HEK293 (cell line): ENCODE results near the gene PKNOX2.

Source experiments
- CTCF ChIA-PET: fragments of 350-600 bp; formaldehyde crosslinking; extraction: SDS; loops from one replicate; lab custom pipeline; 2021; ENCODE audit warnings: antibody characterized with exemption; lab: Yijun Ruan, JAX
- POLR2A ChIA-PET: fragments of 300-600 bp; formaldehyde crosslinking; extraction: SDS; loops from one replicate; lab custom pipeline; 2020; ENCODE audit warnings: antibody characterized with exemption, inconsistent platforms; lab: Yijun Ruan, JAX
- H3K27ac ChIP-seq: fragments of 200-500 bp; sonication (Bioruptor generic); 2 replicates; pipeline ENCODE4 v1.5.1; 2014; ENCODE audit warnings: low read depth, low read length, control low read depth, inconsistent platforms; ENCODE audit errors: extremely low read depth
- H3K36me3 ChIP-seq, 2 experiments: fragments of 200-500 bp in 1 of 2; sonication (Bioruptor generic) in 1 of 2; 1 replicate in 1 of 2; 2 replicates in 1 of 2; pipeline ENCODE4 v1.5.1; 2014 to 2017; ENCODE audit warnings: inconsistent platforms in 2 of 2, low read length in 2 of 2; ENCODE audit not compliant: control insufficient read depth in 2 of 2, insufficient read depth in 1 of 2
- H3K4me1 ChIP-seq: fragments of 200-500 bp; sonication (Bioruptor generic); 2 replicates; pipeline ENCODE4 v1.5.1; 2014; ENCODE audit warnings: mild to moderate bottlenecking, low read length, inconsistent platforms; ENCODE audit not compliant: control insufficient read depth, insufficient read depth
- H3K4me3 ChIP-seq: 2 replicates; pipeline ENCODE4 v1.5.1; 2011; ENCODE audit warnings: low read depth, mild to moderate bottlenecking, control low read depth, low read length, moderate library complexity
- H3K9me3 ChIP-seq: fragments of 200-500 bp; sonication (Bioruptor generic); 2 replicates; pipeline ENCODE4 v1.5.1; 2014; ENCODE audit warnings: low read depth, low read length, inconsistent platforms; ENCODE audit not compliant: control insufficient read depth, insufficient read depth
- FEZF1 ChIP-seq: fragments of 450-650 bp; formaldehyde crosslinking; IDR thresholded peaks from 2 replicates; pipeline ENCODE4 v1.5.1; 2016; ENCODE audit warnings: missing biosample characterization, missing genetic modification characterization
- HOXC10 ChIP-seq: sonication (generic); formaldehyde crosslinking; IDR thresholded peaks from 2 replicates; pipeline ENCODE4 v1.8.1; 2023; ENCODE audit warnings: mild to moderate bottlenecking, missing genetic modification reagents
- IKZF3 ChIP-seq: fragments of 450-650 bp; IDR thresholded peaks from 2 replicates; pipeline ENCODE4 v1.5.0; 2018; ENCODE audit warnings: missing biosample characterization, mild to moderate bottlenecking, missing genetic modification characterization, moderate library complexity
- KLF10 ChIP-seq: fragments of 450-650 bp; IDR thresholded peaks from 2 replicates; pipeline ENCODE4 v1.5.1; 2018; ENCODE audit warnings: missing biosample characterization, mild to moderate bottlenecking, missing genetic modification characterization
- PRDM1 ChIP-seq: fragments of 450-650 bp; formaldehyde crosslinking; IDR thresholded peaks from 2 replicates; pipeline ENCODE4; 2016; ENCODE audit warnings: missing biosample characterization, missing genetic modification characterization
- SP7 ChIP-seq: fragments of 450-650 bp; formaldehyde crosslinking; IDR thresholded peaks from 2 replicates; pipeline ENCODE4 v1.5.1; 2016; ENCODE audit warnings: missing biosample characterization, missing genetic modification characterization
- ZBTB21 ChIP-seq: fragments of 450-650 bp; formaldehyde crosslinking; IDR thresholded peaks from 2 replicates; pipeline ENCODE4 v1.5.1; 2017; ENCODE audit warnings: missing biosample characterization, missing genetic modification characterization
- ZFP41 ChIP-seq: fragments of 450-650 bp; formaldehyde crosslinking; IDR thresholded peaks from 2 replicates; pipeline ENCODE4 v1.5.1; 2016; ENCODE audit warnings: missing biosample characterization, missing genetic modification characterization, borderline replicate concordance
- ZFP69B ChIP-seq: fragments of 450-650 bp; formaldehyde crosslinking; IDR thresholded peaks from 2 replicates; pipeline ENCODE4 v1.5.1; 2016; ENCODE audit warnings: missing biosample characterization, missing genetic modification characterization
- ZNF138 ChIP-seq: fragments of 450-650 bp; formaldehyde crosslinking; IDR thresholded peaks from 2 replicates; pipeline ENCODE4 v1.5.1; 2016; ENCODE audit warnings: missing biosample characterization, missing genetic modification characterization, borderline replicate concordance
- ZNF174 ChIP-seq: fragments of 450-650 bp; formaldehyde crosslinking; IDR thresholded peaks from 2 replicates; pipeline ENCODE4 v1.5.0; 2017; ENCODE audit warnings: missing biosample characterization, mild to moderate bottlenecking, missing genetic modification characterization
- ZNF19 ChIP-seq: fragments of 450-650 bp; formaldehyde crosslinking; IDR thresholded peaks from 2 replicates; pipeline ENCODE4; 2016; ENCODE audit warnings: missing biosample characterization, missing genetic modification characterization, low read depth
- ZNF2 ChIP-seq: fragments of 450-650 bp; formaldehyde crosslinking; IDR thresholded peaks from 2 replicates; pipeline ENCODE4 v1.5.1; 2016; ENCODE audit warnings: missing biosample characterization, missing genetic modification characterization
- ZNF23 ChIP-seq: fragments of 450-650 bp; formaldehyde crosslinking; IDR thresholded peaks from 2 replicates; pipeline ENCODE4 v1.5.1; 2016; ENCODE audit warnings: missing biosample characterization, missing genetic modification characterization, borderline replicate concordance
- ZNF274 ChIP-seq, 2 experiments: fragments of 200-500 bp in 1 of 2; fragments of 450-650 bp in 1 of 2; sonication (Bioruptor generic) in 1 of 2; formaldehyde crosslinking in 1 of 2; IDR thresholded peaks; 2 replicates each; pipeline versions ENCODE4 v1.5.1 to v1.6.1; 2014 to 2016; ENCODE audit warnings: borderline replicate concordance in 1 of 2, inconsistent platforms in 1 of 2, low read length in 1 of 2, missing biosample characterization in 1 of 2, missing genetic modification characterization in 1 of 2
- ZNF558 ChIP-seq: fragments of 450-650 bp; formaldehyde crosslinking; IDR thresholded peaks from 2 replicates; pipeline ENCODE4 v1.5.1; 2016; ENCODE audit warnings: missing biosample characterization, missing genetic modification characterization
- ZNF596 ChIP-seq: fragments of 450-650 bp; IDR thresholded peaks from 2 replicates; pipeline ENCODE4 v1.5.0; 2018; ENCODE audit warnings: missing biosample characterization, mild to moderate bottlenecking, missing genetic modification characterization, moderate library complexity
- ZNF623 ChIP-seq: fragments of 450-650 bp; formaldehyde crosslinking; IDR thresholded peaks from 2 replicates; pipeline ENCODE4 v1.5.1; 2016; ENCODE audit warnings: missing biosample characterization, missing genetic modification characterization
- ZNF837 ChIP-seq: fragments of 450-650 bp; formaldehyde crosslinking; IDR thresholded peaks from 2 replicates; pipeline ENCODE4 v1.5.1; 2016; ENCODE audit warnings: missing biosample characterization, missing genetic modification characterization
- TF ChIP-seq, protein P1 (sequence below): fragments of 450-650 bp; formaldehyde crosslinking; IDR thresholded peaks from 2 replicates; pipeline ENCODE4 v1.5.1; 2016; ENCODE audit warnings: missing biosample characterization, missing genetic modification characterization

Gene PKNOX2

GRCh38 chr11:125327518-125328224 is 163.1 kb downstream of the PKNOX2 start (continued):
- TF ChIP-seq ZNF19 (tag by site-specific recombination) (no peak), ZNF174 (tag by site-specific recombination) (no peak), HOXC10 (CRISPR knock-in tag) (no peak), KLF10 (no peak)

DNA sequence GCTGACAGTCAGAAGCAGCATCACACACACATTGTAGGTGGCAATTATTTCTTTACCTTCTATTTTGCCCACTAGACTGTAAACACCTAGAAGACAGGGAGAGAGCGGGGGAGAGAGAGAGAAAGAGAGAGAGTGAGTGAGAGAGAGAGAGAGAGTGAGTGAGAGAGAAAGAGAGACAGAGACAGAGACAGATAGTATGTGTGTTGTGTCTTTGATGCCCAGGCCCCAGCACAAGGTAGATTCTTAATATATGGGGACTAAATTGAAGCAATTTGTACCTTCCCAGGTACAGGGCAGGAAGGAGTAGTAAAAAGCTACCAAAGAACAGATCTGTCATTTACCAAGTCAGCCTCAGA is 163.7 kb downstream of the PKNOX2 start:
- Histone ChIP-seq H3K9me3 (no peaks in the 10 kb centered on the region), H3K4me1 (no peaks in the 10 kb centered on the region), H3K4me3 (no peak overlapping the region), H3K27ac (no peak overlapping the region), H3K36me3 (no peaks in the 10 kb centered on the region)
- CTCF ChIA-PET = interaction anchor here (1.4 kb wide), 1 partner anchor 20 kb away, joined by 5 read pairs; no protein-coding TSS in a partner anchor
- TF ChIP-seq IKZF3 (tag by site-specific recombination) (no peak), SP7 (tag by site-specific recombination) (no peak), ZNF596 (tag by site-specific recombination) (peak; percentile 91), ZBTB21 (tag by site-specific recombination) (no peak), ZFP41 (tag by site-specific recombination) (no peak), ZNF837 (tag by site-specific recombination) (no peak), PRDM1 (tag by site-specific recombination) (peak; percentile 71; the same call in 1 of the 2 replicates), FEZF1 (tag by site-specific recombination) (no peak), ZNF2 (tag by site-specific recombination) (no peak)
- POLR2A ChIA-PET = no interaction called here

DNA sequence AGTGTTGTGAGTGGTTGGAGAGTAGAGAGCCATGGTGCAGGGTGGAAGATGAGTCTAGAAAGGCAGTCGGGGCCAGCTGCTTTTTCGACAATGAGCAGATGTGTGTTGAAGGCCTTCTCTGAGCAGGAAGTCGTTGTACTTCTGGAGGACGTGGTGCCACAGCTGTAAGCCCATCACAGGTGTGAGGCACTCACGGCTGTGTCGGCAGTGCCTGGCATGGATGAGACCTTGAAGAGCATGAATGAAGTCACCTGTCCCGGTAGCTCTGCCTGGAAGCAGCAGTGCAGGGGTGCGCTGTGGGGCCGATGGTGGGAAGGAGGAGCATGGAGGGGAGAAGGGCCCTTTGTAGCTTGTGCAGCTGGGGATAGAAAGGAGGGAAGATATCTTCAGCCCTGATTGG is 165.2 kb downstream of the PKNOX2 start:
- Histone ChIP-seq H3K36me3 (no peaks in the 10 kb centered on the region), H3K9me3 (no peaks in the 10 kb centered on the region), H3K4me1 (no peaks in the 10 kb centered on the region), H3K4me3 (no peak overlapping the region), H3K27ac (no peak overlapping the region)
- CTCF ChIA-PET = interaction anchor here (0.8 to 5.0 kb wide), 2 partner anchors 16 to 19 kb away, joined by 3 to 22 read pairs; no protein-coding TSS in a partner anchor
- TF ChIP-seq ZNF274 (IDR thresholded peaks at IDR 0.05; ENCODE audit: low read length) = no peak
- TF ChIP-seq ZNF274 (tag by site-specific recombination; IDR thresholded peaks at IDR 0.05; ENCODE audit: borderline replicate concordance) = no peak
- no peak for TF ChIP-seq ZNF623
- TF ChIP-seq, protein P1, sequence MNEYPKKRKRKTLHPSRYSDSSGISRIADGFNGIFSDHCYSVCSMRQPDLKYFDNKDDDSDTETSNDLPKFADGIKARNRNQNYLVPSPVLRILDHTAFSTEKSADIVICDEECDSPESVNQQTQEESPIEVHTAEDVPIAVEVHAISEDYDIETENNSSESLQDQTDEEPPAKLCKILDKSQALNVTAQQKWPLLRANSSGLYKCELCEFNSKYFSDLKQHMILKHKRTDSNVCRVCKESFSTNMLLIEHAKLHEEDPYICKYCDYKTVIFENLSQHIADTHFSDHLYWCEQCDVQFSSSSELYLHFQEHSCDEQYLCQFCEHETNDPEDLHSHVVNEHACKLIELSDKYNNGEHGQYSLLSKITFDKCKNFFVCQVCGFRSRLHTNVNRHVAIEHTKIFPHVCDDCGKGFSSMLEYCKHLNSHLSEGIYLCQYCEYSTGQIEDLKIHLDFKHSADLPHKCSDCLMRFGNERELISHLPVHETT (tag by site-specific recombination) = no peak
- TF ChIP-seq PRDM1 (tag by site-specific recombination) = no peak
- no peak for TF ChIP-seq ZNF23 (tag by site-specific recombination)
- TF ChIP-seq ZNF138 (tag by site-specific recombination) = no peak
- TF ChIP-seq ZFP69B (tag by site-specific recombination) = no peak
- no peak for TF ChIP-seq ZNF558 (tag by site-specific recombination)
- POLR2A ChIA-PET = no interaction called here
